ENCODE measurements around the gene MIPOL1.

MIPOL1 gene

GRCh38 chr14:37268788-37269187 is 71.1 kb downstream of the MIPOL1 start:
- ChIA-PET POLR2A (no interaction called here), CTCF (no interaction called here)
- H3K4me3 ChIP-seq (ENCODE audit: low read depth, low read length) = no peak overlapping the region
- no peak overlapping the region for H3K27ac ChIP-seq (ENCODE audit: extremely low read depth, low read depth, low read length)
- no peak for TF ChIP-seq ZNF239 (tag by site-specific recombination; IDR thresholded peaks at IDR 0.05)
- TF ChIP-seq ZNF610 (tag by site-specific recombination; IDR thresholded peaks at IDR 0.05; ENCODE audit: borderline replicate concordance) = no peak
- no peak for TF ChIP-seq HIC1 (tag by site-specific recombination; IDR thresholded peaks at IDR 0.05)
- TF ChIP-seq ZNF660 (tag by site-specific recombination; IDR thresholded peaks at IDR 0.05) = no peak
- H3K9me3 ChIP-seq (ENCODE audit: control insufficient read depth, insufficient read depth, low read depth, low read length) = no peaks in the 10 kb centered on the region
- peaks cover 0 to 4% of the 10 kb centered on the region in 2 experiments; a peak in 2 of 3 replicates for H3K36me3 ChIP-seq (ENCODE audit: control insufficient read depth in 2 of 2, insufficient read depth in 1 of 2, low read length in 2 of 2)
- peaks cover 2% of the 10 kb centered on the region for H3K4me1 ChIP-seq (ENCODE audit: control insufficient read depth, insufficient read depth, low read length)

GRCh38 chr14:37270629-37271028 is 72.9 kb downstream of the MIPOL1 start:
- H3K4me1 ChIP-seq (ENCODE audit: control insufficient read depth, insufficient read depth, low read length) = no peaks in the 10 kb centered on the region
- H3K4me3 ChIP-seq (ENCODE audit: low read depth, low read length) = no peak overlapping the region
- peaks cover 0 to 4% of the 10 kb centered on the region in 2 experiments; a peak in 2 of 3 replicates for H3K36me3 ChIP-seq (ENCODE audit: control insufficient read depth in 2 of 2, insufficient read depth in 1 of 2, low read length in 2 of 2)
- ChIA-PET POLR2A (no interaction called here), CTCF (interaction anchor here (0.8 to 1.2 kb wide), 2 partner anchors 24 to 594 kb away, joined by 3 to 4 read pairs; no protein-coding TSS in a partner anchor)
- TF ChIP-seq ZNF311 (tag by site-specific recombination; IDR thresholded peaks at IDR 0.05; ENCODE audit: borderline replicate concordance) (no peak), ZNF518A (tag by site-specific recombination; conservative IDR thresholded peaks at IDR 0.05; ENCODE audit: low read depth) (no peak)
- no peaks in the 10 kb centered on the region for H3K9me3 ChIP-seq (ENCODE audit: control insufficient read depth, insufficient read depth, low read depth, low read length)
- H3K27ac ChIP-seq (ENCODE audit: extremely low read depth, low read depth, low read length) = no peak overlapping the region

- no peaks in the 10 kb centered on the region for H3K9me3 ChIP-seq (ENCODE audit: control insufficient read depth, insufficient read depth, low read depth, low read length)
- ChIA-PET CTCF (no interaction called here), POLR2A (no interaction called here)
- peaks cover 0 to 4% of the 10 kb centered on the region in 2 experiments; a peak in 2 of 3 replicates for H3K36me3 ChIP-seq (ENCODE audit: control insufficient read depth in 2 of 2, insufficient read depth in 1 of 2, low read length in 2 of 2)
- H3K27ac ChIP-seq (ENCODE audit: extremely low read depth, low read depth, low read length) = no peak overlapping the region
- H3K4me3 ChIP-seq (ENCODE audit: low read depth, low read length) = no peak overlapping the region
- no peaks in the 10 kb centered on the region for H3K4me1 ChIP-seq (ENCODE audit: control insufficient read depth, insufficient read depth, low read length)
- TF ChIP-seq ZNF133 (tag by site-specific recombination; IDR thresholded peaks at IDR 0.05) (no peak), GLIS2 (tag by site-specific recombination; IDR thresholded peaks at IDR 0.05) (no peak), BCL11A (tag by site-specific recombination; IDR thresholded peaks at IDR 0.05; ENCODE audit: low read depth) (no peak), ZNF837 (tag by site-specific recombination; IDR thresholded peaks at IDR 0.05) (no peak), KLF17 (tag by site-specific recombination; IDR thresholded peaks at IDR 0.05) (no peak), ZFP69B (tag by site-specific recombination; IDR thresholded peaks at IDR 0.05) (no peak), ZNF701 (tag by site-specific recombination; IDR thresholded peaks at IDR 0.05) (no peak), ZFP41 (tag by site-specific recombination; IDR thresholded peaks at IDR 0.05; ENCODE audit: borderline replicate concordance) (no peak), KLF10 (tag by site-specific recombination; IDR thresholded peaks at IDR 0.05) (no peak), BCL6B (tag by site-specific recombination; IDR thresholded peaks at IDR 0.05) (no peak), ZNF157 (tag by site-specific recombination; IDR thresholded peaks at IDR 0.05) (no peak), PBX3 (CRISPR knock-in tag; IDR thresholded peaks at IDR 0.05) (no peak), ATF2 (tag by site-specific recombination; IDR thresholded peaks at IDR 0.05; ENCODE audit: low read depth) (no peak), YY2 (tag by site-specific recombination; IDR thresholded peaks at IDR 0.05) (no peak)
Observed at GRCh38 chr14:37272569-37272968, 74.8 kb downstream of the MIPOL1 start.
